SK-N-SH (cell line): Measurements from ENCODE around the gene TP53TG5.

Experiments
- EZH2phosphoT487 ChIP-seq: fragments of 200-600 bp; sonication (generic); IDR thresholded peaks from 2 replicates; pipeline ENCODE4 v1.6.1; 2017; ENCODE audit warnings: low read depth, mixed run types, mild to moderate bottlenecking, antibody characterized with exemption, moderate library complexity, borderline replicate concordance
- FOXJ3 ChIP-seq: sonication (generic); formaldehyde crosslinking; IDR thresholded peaks from 2 replicates; pipeline ENCODE4 v1.5.1; 2020; ENCODE audit warnings: mild to moderate bottlenecking, missing genetic modification reagents
- JUND ChIP-seq: IDR thresholded peaks from 2 replicates; pipeline ENCODE4 v1.4.0; 2012
- MXI1 ChIP-seq: IDR thresholded peaks from 2 replicates; pipeline ENCODE4 v1.6.1; 2012; ENCODE audit warnings: mild to moderate bottlenecking, low read depth, low read length, improper control_type of control experiment
- NFIC ChIP-seq: IDR thresholded peaks from 2 replicates; pipeline ENCODE4 v1.4.0; 2012; ENCODE audit warnings: borderline replicate concordance
- POLR2AphosphoS5 ChIP-seq: IDR thresholded peaks from 2 replicates; pipeline ENCODE4 v1.6.1; 2012; ENCODE audit warnings: low read depth, low read length
- TAF1 ChIP-seq: IDR thresholded peaks from 2 replicates; pipeline ENCODE4 v1.6.1; 2012; ENCODE audit warnings: low read depth, mild to moderate bottlenecking, low read length, moderate library complexity, borderline replicate concordance
- TEAD4 ChIP-seq: IDR thresholded peaks from 2 replicates; pipeline ENCODE4 v1.4.0; 2012; ENCODE audit warnings: mild to moderate bottlenecking, borderline replicate concordance; ENCODE audit not compliant: insufficient read depth
- TF ChIP-seq, protein P1 (sequence below): fragments of 200-600 bp; sonication (generic); IDR thresholded peaks from 2 replicates; pipeline ENCODE4 v1.6.1; 2017; ENCODE audit warnings: antibody characterized with exemption, mild to moderate bottlenecking, moderate library complexity
- TF ChIP-seq, protein P2 (sequence below): IDR thresholded peaks from 2 replicates; pipeline ENCODE4 v1.6.1; 2012; ENCODE audit warnings: mild to moderate bottlenecking, low read depth, low read length, moderate library complexity

DNA sequence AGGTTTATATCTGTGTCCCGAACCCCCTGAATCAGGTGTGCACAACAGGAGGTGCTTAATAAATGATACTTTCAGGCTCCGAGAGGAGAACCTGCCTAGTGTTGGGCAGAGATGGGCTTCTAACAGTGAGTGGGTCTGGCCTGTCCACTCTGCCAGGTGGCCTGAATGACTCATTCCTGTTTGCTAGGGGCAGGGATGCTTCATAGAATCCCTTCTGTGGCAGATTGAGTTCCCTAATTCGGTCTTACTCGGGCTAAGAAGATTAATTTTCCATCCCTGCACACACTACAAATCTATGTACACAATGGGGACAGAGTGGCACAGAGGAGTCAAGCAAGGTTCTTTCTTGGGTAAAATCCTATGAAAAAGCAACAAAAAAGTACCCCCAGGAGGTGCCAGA is 49.7 kb downstream of the TP53TG5 start:
- TF ChIP-seq, protein P1, sequence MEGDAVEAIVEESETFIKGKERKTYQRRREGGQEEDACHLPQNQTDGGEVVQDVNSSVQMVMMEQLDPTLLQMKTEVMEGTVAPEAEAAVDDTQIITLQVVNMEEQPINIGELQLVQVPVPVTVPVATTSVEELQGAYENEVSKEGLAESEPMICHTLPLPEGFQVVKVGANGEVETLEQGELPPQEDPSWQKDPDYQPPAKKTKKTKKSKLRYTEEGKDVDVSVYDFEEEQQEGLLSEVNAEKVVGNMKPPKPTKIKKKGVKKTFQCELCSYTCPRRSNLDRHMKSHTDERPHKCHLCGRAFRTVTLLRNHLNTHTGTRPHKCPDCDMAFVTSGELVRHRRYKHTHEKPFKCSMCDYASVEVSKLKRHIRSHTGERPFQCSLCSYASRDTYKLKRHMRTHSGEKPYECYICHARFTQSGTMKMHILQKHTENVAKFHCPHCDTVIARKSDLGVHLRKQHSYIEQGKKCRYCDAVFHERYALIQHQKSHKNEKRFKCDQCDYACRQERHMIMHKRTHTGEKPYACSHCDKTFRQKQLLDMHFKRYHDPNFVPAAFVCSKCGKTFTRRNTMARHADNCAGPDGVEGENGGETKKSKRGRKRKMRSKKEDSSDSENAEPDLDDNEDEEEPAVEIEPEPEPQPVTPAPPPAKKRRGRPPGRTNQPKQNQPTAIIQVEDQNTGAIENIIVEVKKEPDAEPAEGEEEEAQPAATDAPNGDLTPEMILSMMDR: no peak
- no peak for TF ChIP-seq POLR2AphosphoS5
- TF ChIP-seq, protein P2, sequence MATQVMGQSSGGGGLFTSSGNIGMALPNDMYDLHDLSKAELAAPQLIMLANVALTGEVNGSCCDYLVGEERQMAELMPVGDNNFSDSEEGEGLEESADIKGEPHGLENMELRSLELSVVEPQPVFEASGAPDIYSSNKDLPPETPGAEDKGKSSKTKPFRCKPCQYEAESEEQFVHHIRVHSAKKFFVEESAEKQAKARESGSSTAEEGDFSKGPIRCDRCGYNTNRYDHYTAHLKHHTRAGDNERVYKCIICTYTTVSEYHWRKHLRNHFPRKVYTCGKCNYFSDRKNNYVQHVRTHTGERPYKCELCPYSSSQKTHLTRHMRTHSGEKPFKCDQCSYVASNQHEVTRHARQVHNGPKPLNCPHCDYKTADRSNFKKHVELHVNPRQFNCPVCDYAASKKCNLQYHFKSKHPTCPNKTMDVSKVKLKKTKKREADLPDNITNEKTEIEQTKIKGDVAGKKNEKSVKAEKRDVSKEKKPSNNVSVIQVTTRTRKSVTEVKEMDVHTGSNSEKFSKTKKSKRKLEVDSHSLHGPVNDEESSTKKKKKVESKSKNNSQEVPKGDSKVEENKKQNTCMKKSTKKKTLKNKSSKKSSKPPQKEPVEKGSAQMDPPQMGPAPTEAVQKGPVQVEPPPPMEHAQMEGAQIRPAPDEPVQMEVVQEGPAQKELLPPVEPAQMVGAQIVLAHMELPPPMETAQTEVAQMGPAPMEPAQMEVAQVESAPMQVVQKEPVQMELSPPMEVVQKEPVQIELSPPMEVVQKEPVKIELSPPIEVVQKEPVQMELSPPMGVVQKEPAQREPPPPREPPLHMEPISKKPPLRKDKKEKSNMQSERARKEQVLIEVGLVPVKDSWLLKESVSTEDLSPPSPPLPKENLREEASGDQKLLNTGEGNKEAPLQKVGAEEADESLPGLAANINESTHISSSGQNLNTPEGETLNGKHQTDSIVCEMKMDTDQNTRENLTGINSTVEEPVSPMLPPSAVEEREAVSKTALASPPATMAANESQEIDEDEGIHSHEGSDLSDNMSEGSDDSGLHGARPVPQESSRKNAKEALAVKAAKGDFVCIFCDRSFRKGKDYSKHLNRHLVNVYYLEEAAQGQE: no peak
- TF ChIP-seq JUND: no peak
- TF ChIP-seq TAF1: no peak
- no peak for TF ChIP-seq NFIC
- TF ChIP-seq FOXJ3 (CRISPR knock-in tag): no peak
- TF ChIP-seq MXI1: no peak
- TF ChIP-seq TEAD4: no peak
- no peak for TF ChIP-seq EZH2phosphoT487
